Suprapubic skin (tissue), 4 donors: ENCODE measurements around the gene FAM9C.

Source experiments
- EP300 ChIP-seq: sonication (generic); formaldehyde crosslinking; IDR thresholded peaks from one replicate; pipeline ENCODE4 v1.6.1; 2017; ENCODE audit warnings: antibody characterized with exemption
- POLR2A ChIP-seq, 2 donors: fragments of 450-650 bp; IDR thresholded peaks; one replicate each; pipeline ENCODE4 v1.6.1; 2017; ENCODE audit warnings: antibody characterized with exemption in 2 of 2, mild to moderate bottlenecking in 2 of 2, moderate library complexity in 2 of 2
- POLR2AphosphoS5 ChIP-seq, 3 donors: sonication (generic); formaldehyde crosslinking; IDR thresholded peaks; one replicate each; pipeline ENCODE4 v1.6.1; 2017; ENCODE audit warnings: antibody characterized with exemption in 3 of 3
- TF ChIP-seq, protein P1 (sequence below), 2 donors: fragments of 200-600 bp in 1 of 2; fragments of 450-650 bp in 1 of 2; sonication (generic) in 1 of 2; IDR thresholded peaks; one replicate each; pipeline ENCODE4 v1.5.1; 2016 to 2019; ENCODE audit warnings: antibody characterized with exemption in 2 of 2, mild to moderate bottlenecking in 1 of 2, moderate library complexity in 1 of 2

DNA sequence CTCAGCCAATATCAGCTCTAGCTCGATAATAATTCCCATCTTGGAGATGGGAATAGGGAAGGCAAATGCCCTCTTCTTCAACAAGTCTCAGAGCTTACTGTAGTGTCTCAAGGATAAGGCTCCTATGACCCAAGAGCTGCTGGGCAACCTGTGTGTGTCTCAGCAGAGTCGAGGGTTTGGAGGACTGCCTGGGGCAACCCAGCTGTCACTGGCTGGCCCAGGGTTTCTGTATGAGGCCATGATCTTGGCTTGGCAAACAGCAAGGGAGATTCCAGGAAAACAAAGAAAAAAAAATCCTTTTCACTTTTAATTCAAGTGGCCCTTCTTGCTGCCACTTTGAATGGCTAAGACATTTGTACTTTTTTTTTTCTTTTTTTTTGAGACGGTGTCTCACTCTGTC lies 35.1 kb downstream of the FAM9C start:
- TF ChIP-seq, protein P1, sequence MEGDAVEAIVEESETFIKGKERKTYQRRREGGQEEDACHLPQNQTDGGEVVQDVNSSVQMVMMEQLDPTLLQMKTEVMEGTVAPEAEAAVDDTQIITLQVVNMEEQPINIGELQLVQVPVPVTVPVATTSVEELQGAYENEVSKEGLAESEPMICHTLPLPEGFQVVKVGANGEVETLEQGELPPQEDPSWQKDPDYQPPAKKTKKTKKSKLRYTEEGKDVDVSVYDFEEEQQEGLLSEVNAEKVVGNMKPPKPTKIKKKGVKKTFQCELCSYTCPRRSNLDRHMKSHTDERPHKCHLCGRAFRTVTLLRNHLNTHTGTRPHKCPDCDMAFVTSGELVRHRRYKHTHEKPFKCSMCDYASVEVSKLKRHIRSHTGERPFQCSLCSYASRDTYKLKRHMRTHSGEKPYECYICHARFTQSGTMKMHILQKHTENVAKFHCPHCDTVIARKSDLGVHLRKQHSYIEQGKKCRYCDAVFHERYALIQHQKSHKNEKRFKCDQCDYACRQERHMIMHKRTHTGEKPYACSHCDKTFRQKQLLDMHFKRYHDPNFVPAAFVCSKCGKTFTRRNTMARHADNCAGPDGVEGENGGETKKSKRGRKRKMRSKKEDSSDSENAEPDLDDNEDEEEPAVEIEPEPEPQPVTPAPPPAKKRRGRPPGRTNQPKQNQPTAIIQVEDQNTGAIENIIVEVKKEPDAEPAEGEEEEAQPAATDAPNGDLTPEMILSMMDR (IDR thresholded peaks at IDR 0.05), result no peak
- TF ChIP-seq POLR2A (IDR thresholded peaks at IDR 0.05) (no peak), EP300 (no peak), POLR2AphosphoS5 (IDR thresholded peaks at IDR 0.05) (no peak)
